WTC11 (cell line): ENCODE results near the gene XCL1. TPM values are rescaled to one million over a fixed set of nuclear protein-coding genes. Genes with fewer than 3 reads are reported as not detected.

Experiments
- ATAC-seq: fragments of 200-7000 bp; cut with Tn5 transposase; 2 replicates; pipeline ENCODE4 v1.10.0; 2021; ENCODE audit warnings: mild to moderate bottlenecking, moderate library complexity
- CTCF ChIA-PET: fragments of 300-600 bp; sonication (Branson Sonifier 250); formaldehyde crosslinking; loops from one replicate; lab custom pipeline; 2021; ENCODE audit warnings: antibody characterized with exemption; lab: Charles Lee
- POLR2A ChIA-PET: fragments of 350-600 bp; sonication (Branson Sonifier 250); formaldehyde crosslinking; loops from one replicate; lab custom pipeline; 2021; ENCODE audit warnings: antibody characterized with exemption; lab: Charles Lee
- DNase-seq: peaks from one replicate; pipeline ENCODE4 v3.0.0; 2021; ENCODE audit warnings: low spot score
- H3K27ac Mint-ChIP-seq: 2 replicates; pipeline ENCODE4 v1.8.0; 2021; ENCODE audit warnings: mixed read lengths
- H3K27me3 Mint-ChIP-seq: 2 replicates; pipeline ENCODE4 v1.8.0; 2021; ENCODE audit warnings: low read depth, mild to moderate bottlenecking, moderate library complexity, mixed read lengths
- H3K36me3 Mint-ChIP-seq: 2 replicates; pipeline ENCODE4 v1.8.0; 2021; ENCODE audit warnings: mixed read lengths
- H3K4me1 Mint-ChIP-seq: 2 replicates; pipeline ENCODE4 v1.8.0; 2022; ENCODE audit warnings: mixed read lengths
- H3K4me3 Mint-ChIP-seq: 2 replicates; pipeline ENCODE4 v1.8.0; 2021; ENCODE audit warnings: mild to moderate bottlenecking, moderate library complexity, mixed read lengths
- H3K9me3 Mint-ChIP-seq: 2 replicates; pipeline ENCODE4 v1.8.0; 2021; ENCODE audit warnings: mixed read lengths
- ATF3 ChIP-seq: sonication (generic); formaldehyde crosslinking; conservative IDR thresholded peaks from 2 replicates; pipeline ENCODE4 v1.8.1; 2022; ENCODE audit warnings: mild to moderate bottlenecking, missing genetic modification reagents
- ATF6 ChIP-seq: sonication (generic); formaldehyde crosslinking; IDR thresholded peaks from 2 replicates; pipeline ENCODE4 v1.8.1; 2023; ENCODE audit warnings: mild to moderate bottlenecking, missing genetic modification reagents
- ERG ChIP-seq: fragments of 250-450 bp; sonication (Bioruptor Pico); IDR thresholded peaks from 2 replicates; pipeline ENCODE4 v1.8.0; 2021; ENCODE audit warnings: mild to moderate bottlenecking
- GTF2I ChIP-seq: fragments of 250-450 bp; sonication (Bioruptor Pico); conservative IDR thresholded peaks from 2 replicates; pipeline ENCODE4 v1.4.0; 2021; ENCODE audit warnings: mild to moderate bottlenecking
- HMGXB4 ChIP-seq: sonication (generic); formaldehyde crosslinking; IDR thresholded peaks from 2 replicates; pipeline ENCODE4 v1.8.1; 2023; ENCODE audit warnings: mild to moderate bottlenecking, moderate library complexity, missing genetic modification reagents
- MLX ChIP-seq: sonication (generic); formaldehyde crosslinking; IDR thresholded peaks from 2 replicates; pipeline ENCODE4 v1.8.1; 2023; ENCODE audit warnings: mild to moderate bottlenecking, missing genetic modification reagents, moderate library complexity
- MXD4 ChIP-seq: fragments of 250-450 bp; sonication (Bioruptor Pico); IDR thresholded peaks from 2 replicates; pipeline ENCODE4 v1.8.0; 2021; ENCODE audit warnings: mild to moderate bottlenecking, moderate library complexity, borderline replicate concordance
- NFE2L1 ChIP-seq: sonication (generic); formaldehyde crosslinking; IDR thresholded peaks from 2 replicates; pipeline ENCODE4 v1.8.1; 2023; ENCODE audit warnings: missing genetic modification reagents
- NR1H2 ChIP-seq: sonication (generic); formaldehyde crosslinking; IDR thresholded peaks from 2 replicates; pipeline ENCODE4 v1.9.0; 2021; ENCODE audit warnings: mild to moderate bottlenecking, moderate library complexity, missing genetic modification reagents
- RELA ChIP-seq: sonication (generic); formaldehyde crosslinking; IDR thresholded peaks from 2 replicates; pipeline ENCODE4 v1.8.1; 2022; ENCODE audit warnings: missing genetic modification reagents, mild to moderate bottlenecking, borderline replicate concordance
- RORB ChIP-seq: fragments of 250-450 bp; sonication (Bioruptor Pico); IDR thresholded peaks from 2 replicates; pipeline ENCODE4 v1.9.0; 2021; ENCODE audit warnings: mild to moderate bottlenecking
- SP1 ChIP-seq: sonication (generic); formaldehyde crosslinking; conservative IDR thresholded peaks from 2 replicates; pipeline ENCODE4 v1.8.1; 2022; ENCODE audit warnings: missing genetic modification reagents
- TEAD4 ChIP-seq: sonication (generic); formaldehyde crosslinking; IDR thresholded peaks from 2 replicates; pipeline ENCODE4 v1.8.0; 2022; ENCODE audit warnings: mild to moderate bottlenecking, missing genetic modification reagents
- USF1 ChIP-seq: sonication (generic); formaldehyde crosslinking; IDR thresholded peaks from 2 replicates; pipeline ENCODE4 v1.8.0; 2022; ENCODE audit warnings: mild to moderate bottlenecking, missing genetic modification reagents
- ZBTB43 ChIP-seq: sonication (generic); formaldehyde crosslinking; IDR thresholded peaks from 2 replicates; pipeline ENCODE4 v1.8.1; 2023; ENCODE audit warnings: mild to moderate bottlenecking, missing genetic modification reagents
- ZMAT4 ChIP-seq: fragments of 250-450 bp; sonication (Bioruptor Pico); IDR thresholded peaks from 2 replicates; pipeline ENCODE4 v1.9.0; 2021; ENCODE audit warnings: mild to moderate bottlenecking
- ZNF219 ChIP-seq: sonication (generic); formaldehyde crosslinking; IDR thresholded peaks from 2 replicates; pipeline ENCODE4 v1.8.0; 2023; ENCODE audit warnings: missing genetic modification reagents, mild to moderate bottlenecking, borderline replicate concordance
- ZNF232 ChIP-seq: sonication (generic); formaldehyde crosslinking; IDR thresholded peaks from 2 replicates; pipeline ENCODE4 v1.8.0; 2022; ENCODE audit warnings: mild to moderate bottlenecking, missing genetic modification reagents
- ZNF396 ChIP-seq: fragments of 250-450 bp; sonication (Bioruptor Pico); IDR thresholded peaks from 2 replicates; pipeline ENCODE4 v1.8.0; 2021; ENCODE audit warnings: mild to moderate bottlenecking, moderate library complexity, borderline replicate concordance
- ZNF416 ChIP-seq: fragments of 250-450 bp; sonication (Bioruptor Pico); IDR thresholded peaks from 2 replicates; pipeline ENCODE4 v1.9.0; 2021; ENCODE audit warnings: mild to moderate bottlenecking, inconsistent platforms
- ZNF425 ChIP-seq: fragments of 250-450 bp; sonication (Bioruptor Pico); conservative IDR thresholded peaks from 2 replicates; pipeline ENCODE4 v1.9.0; 2021; ENCODE audit warnings: mild to moderate bottlenecking
- ZNF512 ChIP-seq: sonication (generic); formaldehyde crosslinking; IDR thresholded peaks from 2 replicates; pipeline ENCODE4 v1.8.1; 2022; ENCODE audit warnings: missing genetic modification reagents, borderline replicate concordance
- ZSCAN18 ChIP-seq: fragments of 250-450 bp; sonication (Bioruptor Pico); IDR thresholded peaks from 2 replicates; pipeline ENCODE4 v2.1.2; 2022; ENCODE audit warnings: mild to moderate bottlenecking, moderate library complexity
- total RNA-seq: library from RNA; stranded (reverse); gene quantifications from 3 replicates; pipeline ENCODE4 v1.2.3, GENCODE V29; 2021

XCL1 gene
- total RNA-seq, 1 experiment from 2014 or later = 1.1 TPM

GRCh38 chr1:168585191-168585590 lies 8.8 kb downstream of the XCL1 start (continued):
- TF ChIP-seq ZNF396 (CRISPR knock-in tag) (no peak), RORB (CRISPR knock-in tag) (no peak), ERG (CRISPR knock-in tag) (no peak), NFE2L1 (CRISPR knock-in tag) (no peak), ZSCAN18 (CRISPR knock-in tag) (no peak), NR1H2 (CRISPR knock-in tag) (no peak), MXD4 (CRISPR knock-in tag) (no peak)
- TF ChIP-seq, all 79 proteins: peak for 0

GRCh38 chr1:168585937-168586336 lies 9.5 kb downstream of the XCL1 start:
- Mint-ChIP-seq H3K4me3 (no peak overlapping the region), H3K27ac (no peak overlapping the region), H3K27me3 (no peaks in the 10 kb centered on the region), H3K36me3 (no peaks in the 10 kb centered on the region), H3K9me3 (peaks cover 9% of the 10 kb centered on the region), H3K4me1 (peaks cover 6% of the 10 kb centered on the region; the same call in 1 of the 2 replicates)
- no peak for DNase-seq
- no peak for ATAC-seq
- ChIA-PET CTCF (no interaction called here), POLR2A (no interaction called here)
- TF ChIP-seq NR1H2 (CRISPR knock-in tag) (no peak), ZNF425 (CRISPR knock-in tag) (no peak), MLX (CRISPR knock-in tag) (no peak), ZNF512 (CRISPR knock-in tag) (no peak), ZNF219 (no peak), ATF6 (no peak), ATF3 (CRISPR knock-in tag) (no peak), SP1 (CRISPR knock-in tag) (no peak), TEAD4 (CRISPR knock-in tag) (no peak), USF1 (CRISPR knock-in tag) (no peak), ZMAT4 (CRISPR knock-in tag) (no peak), HMGXB4 (CRISPR knock-in tag) (no peak), RELA (CRISPR knock-in tag) (no peak), ZNF416 (CRISPR knock-in tag) (no peak), ZBTB43 (no peak), GTF2I (CRISPR knock-in tag) (no peak), ZNF232 (CRISPR knock-in tag) (no peak)
